ENCODE data around the gene STIM2.

DNA sequence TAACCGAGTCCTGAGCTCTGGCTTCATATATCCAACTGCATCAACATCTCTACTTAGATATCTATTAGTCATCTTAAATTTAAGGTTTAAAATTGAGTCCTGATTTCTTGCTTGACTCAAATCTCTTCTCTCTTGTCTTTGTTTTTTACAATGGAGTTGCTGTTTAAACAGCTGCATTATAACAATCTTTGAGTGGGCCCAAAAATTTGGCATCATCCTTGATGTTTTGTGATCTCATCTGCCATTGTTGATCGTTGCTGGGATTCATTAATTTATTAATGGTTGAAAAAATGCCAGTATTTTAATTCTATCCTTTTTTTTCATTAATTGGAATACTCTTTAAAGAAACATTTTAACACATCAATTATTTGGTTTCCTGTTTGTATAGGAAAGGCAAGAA is 82.2 kb downstream of the STIM2 start:
- TF ChIP-seq, protein P1, sequence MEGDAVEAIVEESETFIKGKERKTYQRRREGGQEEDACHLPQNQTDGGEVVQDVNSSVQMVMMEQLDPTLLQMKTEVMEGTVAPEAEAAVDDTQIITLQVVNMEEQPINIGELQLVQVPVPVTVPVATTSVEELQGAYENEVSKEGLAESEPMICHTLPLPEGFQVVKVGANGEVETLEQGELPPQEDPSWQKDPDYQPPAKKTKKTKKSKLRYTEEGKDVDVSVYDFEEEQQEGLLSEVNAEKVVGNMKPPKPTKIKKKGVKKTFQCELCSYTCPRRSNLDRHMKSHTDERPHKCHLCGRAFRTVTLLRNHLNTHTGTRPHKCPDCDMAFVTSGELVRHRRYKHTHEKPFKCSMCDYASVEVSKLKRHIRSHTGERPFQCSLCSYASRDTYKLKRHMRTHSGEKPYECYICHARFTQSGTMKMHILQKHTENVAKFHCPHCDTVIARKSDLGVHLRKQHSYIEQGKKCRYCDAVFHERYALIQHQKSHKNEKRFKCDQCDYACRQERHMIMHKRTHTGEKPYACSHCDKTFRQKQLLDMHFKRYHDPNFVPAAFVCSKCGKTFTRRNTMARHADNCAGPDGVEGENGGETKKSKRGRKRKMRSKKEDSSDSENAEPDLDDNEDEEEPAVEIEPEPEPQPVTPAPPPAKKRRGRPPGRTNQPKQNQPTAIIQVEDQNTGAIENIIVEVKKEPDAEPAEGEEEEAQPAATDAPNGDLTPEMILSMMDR (conservative IDR thresholded peaks at IDR 0.05; ENCODE audit: low read length) = no peak
- TF ChIP-seq EZH2phosphoT487 (IDR thresholded peaks at IDR 0.05; ENCODE audit: borderline replicate concordance) = no peak
